ENCODE measurements around the gene VMO1.

VMO1 gene

DNA sequence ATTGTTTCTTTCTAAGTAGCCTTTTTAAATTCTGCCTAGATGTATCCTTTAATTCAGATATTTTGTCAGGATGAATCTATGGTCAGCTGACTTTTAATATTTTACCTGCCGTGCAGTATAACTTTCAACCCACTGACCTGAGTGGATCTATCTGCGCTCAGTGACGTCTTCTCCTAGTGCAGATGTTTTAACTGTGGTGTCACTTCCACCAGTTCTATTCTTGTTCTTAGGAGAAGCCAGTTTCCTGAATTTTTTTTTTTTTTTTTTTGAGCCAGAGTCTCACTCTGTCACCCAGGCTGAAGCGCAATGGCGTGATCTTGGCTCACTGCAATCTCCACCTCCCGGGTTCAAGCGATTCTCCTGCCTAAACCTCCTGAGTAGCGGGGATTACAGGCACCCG, 19.4 kb downstream of the VMO1 start:
- no peak for DNase-seq
- in situ Hi-C loops (cut with HindIII; ENCODE audit: low pct_ligation_motif_present, low sequenced_read_pairs): no loop called here
- no peak overlapping the region for H3K4me3 ChIP-seq (ENCODE audit: low read depth, low read length)
- TF ChIP-seq, protein P1, sequence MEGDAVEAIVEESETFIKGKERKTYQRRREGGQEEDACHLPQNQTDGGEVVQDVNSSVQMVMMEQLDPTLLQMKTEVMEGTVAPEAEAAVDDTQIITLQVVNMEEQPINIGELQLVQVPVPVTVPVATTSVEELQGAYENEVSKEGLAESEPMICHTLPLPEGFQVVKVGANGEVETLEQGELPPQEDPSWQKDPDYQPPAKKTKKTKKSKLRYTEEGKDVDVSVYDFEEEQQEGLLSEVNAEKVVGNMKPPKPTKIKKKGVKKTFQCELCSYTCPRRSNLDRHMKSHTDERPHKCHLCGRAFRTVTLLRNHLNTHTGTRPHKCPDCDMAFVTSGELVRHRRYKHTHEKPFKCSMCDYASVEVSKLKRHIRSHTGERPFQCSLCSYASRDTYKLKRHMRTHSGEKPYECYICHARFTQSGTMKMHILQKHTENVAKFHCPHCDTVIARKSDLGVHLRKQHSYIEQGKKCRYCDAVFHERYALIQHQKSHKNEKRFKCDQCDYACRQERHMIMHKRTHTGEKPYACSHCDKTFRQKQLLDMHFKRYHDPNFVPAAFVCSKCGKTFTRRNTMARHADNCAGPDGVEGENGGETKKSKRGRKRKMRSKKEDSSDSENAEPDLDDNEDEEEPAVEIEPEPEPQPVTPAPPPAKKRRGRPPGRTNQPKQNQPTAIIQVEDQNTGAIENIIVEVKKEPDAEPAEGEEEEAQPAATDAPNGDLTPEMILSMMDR (IDR thresholded peaks at IDR 0.05; ENCODE audit: low read depth, low read length, missing control alignments): no peak
- peaks cover under 1% of the 10 kb centered on the region for H3K27me3 ChIP-seq (replicated peaks)
- no peaks in the 10 kb centered on the region for H3K36me3 ChIP-seq (replicated peaks)
- no peak overlapping the region for H3K27ac ChIP-seq

DNA sequence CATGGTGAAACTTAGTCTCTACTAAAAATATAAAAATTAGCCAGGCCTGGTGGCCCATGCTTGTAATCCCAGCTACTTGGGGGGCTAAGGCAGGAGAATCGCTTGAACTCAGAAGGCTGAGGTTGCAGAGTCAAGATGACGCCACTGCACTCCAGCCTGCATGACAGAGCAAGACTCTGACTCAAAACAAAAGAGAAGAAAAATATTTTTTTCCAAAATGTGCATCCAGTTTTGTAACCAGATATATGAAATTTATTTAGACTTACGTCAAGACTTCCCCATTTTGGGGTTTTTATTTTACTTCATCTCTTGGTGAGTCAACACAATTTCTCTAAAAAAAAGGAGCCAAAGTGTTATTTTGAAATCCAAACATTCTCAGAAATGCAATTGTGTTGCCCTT, 20.0 kb downstream of the VMO1 start:
- Histone ChIP-seq H3K27ac (no peak overlapping the region), H3K27me3 (replicated peaks) (no peaks in the 10 kb centered on the region), H3K4me3 (ENCODE audit: low read depth, low read length) (no peak overlapping the region), H3K36me3 (replicated peaks) (no peaks in the 10 kb centered on the region)
- no peak for DNase-seq
- TF ChIP-seq, protein P1 (IDR thresholded peaks at IDR 0.05; ENCODE audit: low read depth, low read length, missing control alignments): no peak
- in situ Hi-C loops (cut with HindIII; ENCODE audit: low pct_ligation_motif_present, low sequenced_read_pairs): no loop called here

DNA sequence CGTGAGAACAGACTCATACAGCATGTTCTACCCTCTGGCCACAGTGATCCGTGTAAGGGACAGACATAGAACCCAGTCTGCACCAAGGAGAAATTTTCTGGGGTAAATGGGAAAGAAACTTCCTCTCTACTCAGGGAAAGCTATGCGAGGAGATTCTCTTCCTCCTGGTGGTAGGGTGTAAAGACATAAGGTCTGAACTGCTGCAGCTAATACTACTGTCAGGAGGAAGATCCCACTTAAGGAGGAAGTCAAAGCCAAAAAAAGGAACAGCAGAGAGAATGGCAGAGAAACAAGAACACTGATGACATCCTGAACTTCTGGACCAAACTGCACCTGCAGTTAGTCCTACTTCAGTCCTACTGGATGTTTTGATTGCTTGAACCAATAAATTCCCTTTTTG, 21.6 kb downstream of the VMO1 start:
- H3K27me3 ChIP-seq (replicated peaks): no peaks in the 10 kb centered on the region
- DNase-seq: no peak
- in situ Hi-C loops (cut with HindIII; ENCODE audit: low pct_ligation_motif_present, low sequenced_read_pairs): no loop called here
- no peaks in the 10 kb centered on the region for H3K36me3 ChIP-seq (replicated peaks)
- H3K27ac ChIP-seq: no peak overlapping the region
- TF ChIP-seq, protein P1 (IDR thresholded peaks at IDR 0.05; ENCODE audit: low read depth, low read length, missing control alignments): no peak
- no peak overlapping the region for H3K4me3 ChIP-seq (ENCODE audit: low read depth, low read length)

DNA sequence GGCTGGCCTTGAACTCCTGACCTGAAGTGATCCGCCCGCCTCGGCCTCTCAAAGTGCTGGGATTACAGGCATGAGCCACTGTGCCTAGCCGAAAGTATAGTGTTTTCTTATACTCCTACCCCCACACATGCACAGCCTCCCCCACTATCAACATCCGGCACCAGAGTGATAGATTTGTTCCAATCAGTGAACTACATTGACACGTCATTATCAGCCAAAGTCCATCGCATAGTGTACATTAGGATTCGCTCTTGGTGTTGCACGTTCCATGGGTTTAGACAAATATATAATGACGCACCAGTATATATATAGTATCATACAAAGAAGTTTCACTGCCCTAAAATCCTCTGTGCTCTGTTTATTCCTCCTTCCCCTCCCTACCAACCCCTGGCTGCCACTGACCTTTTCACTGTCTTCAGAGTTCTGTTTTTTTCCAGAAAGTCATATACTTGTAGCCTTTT, 26.4 kb downstream of the VMO1 start:
- no peak for DNase-seq
- H3K27me3 ChIP-seq (replicated peaks): peaks cover 2% of the 10 kb centered on the region
- TF ChIP-seq, protein P1 (IDR thresholded peaks at IDR 0.05; ENCODE audit: low read depth, low read length, missing control alignments): no peak
- in situ Hi-C loops (cut with HindIII; ENCODE audit: low pct_ligation_motif_present, low sequenced_read_pairs): no loop called here
- H3K4me3 ChIP-seq (ENCODE audit: low read depth, low read length): no peak overlapping the region
- no peaks in the 10 kb centered on the region for H3K36me3 ChIP-seq (replicated peaks)
- no peak overlapping the region for H3K27ac ChIP-seq

DNA sequence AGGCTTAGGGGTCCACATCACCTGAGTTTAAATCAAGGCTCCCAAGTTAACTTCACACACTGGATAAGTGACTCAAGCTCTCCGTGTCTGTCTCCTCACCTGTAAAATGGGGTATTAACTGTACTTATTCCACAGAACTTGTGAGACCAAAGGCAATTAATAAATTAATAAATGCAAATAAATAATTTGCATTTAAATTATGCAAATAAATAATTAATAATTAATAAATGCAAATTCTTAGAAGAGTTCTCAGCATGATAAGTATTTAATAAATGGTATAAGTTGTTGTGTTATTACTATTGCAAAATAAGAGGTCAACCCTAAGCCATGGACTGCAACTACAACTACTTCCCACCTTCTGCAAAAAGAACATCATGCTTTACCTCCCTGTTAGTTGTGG, 32.8 kb downstream of the VMO1 start:
- Histone ChIP-seq H3K36me3 (replicated peaks) (no peaks in the 10 kb centered on the region), H3K27me3 (replicated peaks) (peaks cover 6% of the 10 kb centered on the region), H3K4me3 (ENCODE audit: low read depth, low read length) (no peak overlapping the region), H3K27ac (no peak overlapping the region)
- in situ Hi-C loops (cut with HindIII; ENCODE audit: low pct_ligation_motif_present, low sequenced_read_pairs): no loop called here
- TF ChIP-seq, protein P1 (IDR thresholded peaks at IDR 0.05; ENCODE audit: low read depth, low read length, missing control alignments): no peak
- no peak for DNase-seq

DNA sequence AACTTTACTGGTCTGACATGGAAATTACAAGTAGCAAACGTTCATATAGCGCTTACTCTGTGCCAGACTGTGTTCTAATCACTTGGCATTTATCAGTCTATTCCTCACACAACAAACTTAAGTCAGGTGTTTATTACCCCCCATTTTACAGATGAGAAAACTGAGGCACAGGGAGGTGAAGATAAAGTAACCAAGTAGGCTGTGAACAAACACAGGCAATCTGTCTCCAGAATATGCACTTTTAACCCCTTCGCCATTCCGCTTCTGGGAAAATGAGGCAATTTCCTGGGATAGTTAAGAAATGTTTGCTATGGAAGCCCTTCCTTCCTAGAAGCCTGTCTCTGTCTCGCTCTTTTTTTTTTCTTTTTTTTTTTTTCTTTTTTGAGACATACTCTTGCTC, 34.2 kb downstream of the VMO1 start:
- in situ Hi-C loops (cut with HindIII; ENCODE audit: low pct_ligation_motif_present, low sequenced_read_pairs): no loop called here
- DNase-seq: no peak
- TF ChIP-seq, protein P1 (IDR thresholded peaks at IDR 0.05; ENCODE audit: low read depth, low read length, missing control alignments): no peak
- Histone ChIP-seq H3K27ac (no peak overlapping the region), H3K27me3 (replicated peaks) (peaks cover 4% of the 10 kb centered on the region), H3K4me3 (ENCODE audit: low read depth, low read length) (no peak overlapping the region), H3K36me3 (replicated peaks) (no peaks in the 10 kb centered on the region)

Measured in brain microvascular endothelial cell (primary cell).